HCT116 (cell line): ENCODE data around the gene AP5Z1. TPM values are rescaled to one million over a fixed set of nuclear protein-coding genes. Genes with fewer than 3 reads are reported as not detected.

Source experiments
- ATAC-seq: fragments of 200-7000 bp; cut with Tn5 transposase; 2 replicates; pipeline ENCODE4 v1.9.1; 2020; ENCODE audit warnings: mild to moderate bottlenecking, moderate library complexity
- BruUV-seq: library from RNA; stranded (reverse); fragments of 400-500 nt; replicated peaks from 2 replicates; lab custom pipeline; 2021; lab: Mats Ljungman, UMichigan
- CTCF ChIA-PET: fragments of 300-600 bp; sonication (Branson Sonifier 250); formaldehyde crosslinking; loops from one replicate; lab custom pipeline; 2021; ENCODE audit warnings: antibody characterized with exemption; lab: Charles Lee
- POLR2A ChIA-PET: fragments of 300-600, 350-600 bp; sonication (Branson Sonifier 250); formaldehyde crosslinking; loops from one replicate; lab custom pipeline; 2021; ENCODE audit warnings: antibody characterized with exemption; lab: Charles Lee
- RAD21 ChIA-PET, 2 experiments: fragments of 300-600 bp; sonication (Branson Sonifier 250); formaldehyde crosslinking; loops; one replicate each; lab custom pipeline; 2023; ENCODE audit warnings: low total read pairs in 2 of 2; ENCODE audit not compliant: uncharacterized antibody in 2 of 2, unreplicated experiment in 2 of 2, low non-redundant PET in 1 of 2; lab: Charles Lee
- DNase-seq: peaks from one replicate; pipeline ENCODE4 v3.0.0-alpha.2; 2010; ENCODE audit warnings: low read depth, low spot score
- H2AFZ ChIP-seq: fragments of 200-600 bp; shearing (Covaris generic), sonication (generic); 2 replicates; pipeline ENCODE4 v1.6.1; 2017; ENCODE audit warnings: low read depth, mixed run types, mixed read lengths, antibody characterized with exemption, low read length; ENCODE audit not compliant: poor library complexity, severe bottlenecking
- H3K27ac ChIP-seq: 2 replicates; pipeline ENCODE4 v1.5.1; 2012; ENCODE audit warnings: low read depth, low read length
- H3K27me3 ChIP-seq: fragments of 200-600 bp; sonication (generic); 2 replicates; pipeline ENCODE4 v1.6.1; 2016; ENCODE audit warnings: mixed run types, low read length, mixed read lengths; ENCODE audit not compliant: insufficient read depth
- H3K36me3 ChIP-seq, 2 experiments: fragments of 200-500 bp in 1 of 2; fragments of 200-600 bp in 1 of 2; sonication (Bioruptor generic) in 1 of 2; sonication (generic) in 1 of 2; 2 replicates each; pipeline versions ENCODE4 v1.5.1 to v1.6.1; 2014 to 2016; ENCODE audit warnings: low read length in 2 of 2, inconsistent platforms in 1 of 2, mixed read lengths in 1 of 2, mixed run types in 1 of 2; ENCODE audit not compliant: insufficient read depth in 2 of 2, control insufficient read depth in 1 of 2
- H3K4me1 ChIP-seq, 2 experiments: fragments of 200-600 bp in 1 of 2; sonication (generic) in 1 of 2; 2 replicates each; pipeline versions ENCODE4 v1.5.1 to v1.6.1; 2012 to 2017; ENCODE audit warnings: low read length in 2 of 2, inconsistent platforms in 1 of 2, mild to moderate bottlenecking in 1 of 2, mixed read lengths in 1 of 2, mixed run types in 1 of 2, moderate library complexity in 1 of 2; ENCODE audit not compliant: insufficient read depth in 2 of 2, control insufficient read depth in 1 of 2
- H3K4me2 ChIP-seq: fragments of 200-600 bp; sonication (generic); 2 replicates; pipeline ENCODE4 v1.6.1; 2017; ENCODE audit warnings: mixed run types, low read length, mixed read lengths
- H3K4me3 ChIP-seq, 2 experiments: fragments of 200-600 bp in 1 of 2; sonication (generic) in 1 of 2; replicated peaks in 1 of 2; 2 replicates each; pipeline ENCODE4 v1.5.1; 2011 to 2016; ENCODE audit warnings: low read length in 2 of 2, control low read depth in 1 of 2, low read depth in 1 of 2, mild to moderate bottlenecking in 1 of 2, mixed read lengths in 1 of 2, mixed run types in 1 of 2
- H3K79me2 ChIP-seq: fragments of 200-600 bp; sonication (generic); 2 replicates; pipeline ENCODE4 v1.6.1; 2017; ENCODE audit warnings: mild to moderate bottlenecking, mixed run types, low read length, moderate library complexity, mixed read lengths; ENCODE audit not compliant: insufficient read depth
- H3K9ac ChIP-seq: fragments of 200-600 bp; sonication (generic); 2 replicates; pipeline ENCODE4 v1.6.1; 2016; ENCODE audit warnings: low read length, mixed read lengths
- H3K9me2 ChIP-seq: fragments of 200-600 bp; sonication (generic), shearing (Covaris generic); 2 replicates; pipeline ENCODE4 v1.6.1; 2017; ENCODE audit warnings: mixed run types, mild to moderate bottlenecking, moderate library complexity; ENCODE audit not compliant: insufficient read depth
- H3K9me3 ChIP-seq, 2 experiments: fragments of 200-500 bp in 1 of 2; fragments of 200-600 bp in 1 of 2; sonication (Bioruptor generic) in 1 of 2; sonication (generic) in 1 of 2; 2 replicates each; pipeline ENCODE4 v1.6.1; 2014 to 2017; ENCODE audit warnings: low read length in 2 of 2, mixed read lengths in 2 of 2, inconsistent platforms in 1 of 2, low read depth in 1 of 2, mild to moderate bottlenecking in 1 of 2, mixed run types in 1 of 2, moderate library complexity in 1 of 2; ENCODE audit not compliant: control insufficient read depth in 1 of 2, insufficient read depth in 1 of 2
- H4K20me1 ChIP-seq: fragments of 200-600 bp; sonication (generic), shearing (Covaris generic); 2 replicates; pipeline ENCODE4 v1.6.1; 2017; ENCODE audit warnings: mixed run types, mild to moderate bottlenecking, moderate library complexity; ENCODE audit not compliant: insufficient read depth
- CEBPB ChIP-seq: IDR thresholded peaks from 2 replicates; pipeline ENCODE4 v1.6.1; 2012; ENCODE audit warnings: low read depth
- EGR1 ChIP-seq: IDR thresholded peaks from 2 replicates; pipeline ENCODE4 v1.6.1; 2012; ENCODE audit warnings: low read depth
- ELF1 ChIP-seq: IDR thresholded peaks from 2 replicates; pipeline ENCODE4 v1.6.1; 2012; ENCODE audit warnings: low read depth, borderline replicate concordance
- EZH2 ChIP-seq: fragments of 200-600 bp; sonication (generic); IDR thresholded peaks from 2 replicates; pipeline ENCODE4 v1.6.1; 2017; ENCODE audit warnings: antibody characterized with exemption, mixed run types
- EZH2phosphoT487 ChIP-seq: fragments of 200-600 bp; IDR thresholded peaks from 2 replicates; pipeline ENCODE4 v1.6.1; 2018; ENCODE audit warnings: antibody characterized with exemption, borderline replicate concordance
- FOSL1 ChIP-seq: IDR thresholded peaks from 2 replicates; pipeline ENCODE4 v1.6.1; 2012; ENCODE audit warnings: low read depth
- JUND ChIP-seq: IDR thresholded peaks from 2 replicates; pipeline ENCODE4 v1.6.1; 2012
- RAD21 ChIP-seq: IDR thresholded peaks from 2 replicates; pipeline ENCODE4 v1.6.1; 2012; ENCODE audit warnings: low read depth, mild to moderate bottlenecking
- SIN3A ChIP-seq: IDR thresholded peaks from 2 replicates; pipeline ENCODE4 v1.6.1; 2012; ENCODE audit warnings: low read depth
- SP1 ChIP-seq: IDR thresholded peaks from 2 replicates; pipeline ENCODE4 v1.6.1; 2012; ENCODE audit warnings: low read depth
- SRF ChIP-seq: IDR thresholded peaks from 2 replicates; pipeline ENCODE4 v1.6.1; 2012; ENCODE audit warnings: low read depth
- TCF7L2 ChIP-seq: IDR thresholded peaks from 2 replicates; pipeline ENCODE4 v1.7.0; 2011; ENCODE audit warnings: borderline replicate concordance, inconsistent platforms; ENCODE audit not compliant: insufficient read depth, insufficient read length; ENCODE audit errors: extremely low read depth
- YY1 ChIP-seq: IDR thresholded peaks from 2 replicates; pipeline ENCODE4 v1.6.1; 2011; ENCODE audit warnings: low read length, low read depth, moderate library complexity, mild to moderate bottlenecking; ENCODE audit not compliant: insufficient replicate concordance; ENCODE audit errors: extremely low read depth
- ZFX ChIP-seq: fragments of 450-650 bp; IDR thresholded peaks from 2 replicates; pipeline ENCODE4 v1.6.1; 2017
- ZNF274 ChIP-seq: fragments of 200-500 bp; sonication (Bioruptor generic); IDR thresholded peaks from 2 replicates; pipeline ENCODE4 v1.6.1; 2014; ENCODE audit warnings: mild to moderate bottlenecking, low read depth, low read length, inconsistent platforms
- intact Hi-C: fragments of 100-400 bp; cut with micrococcal nuclease; formaldehyde crosslinking; loops from 2 replicates; pipeline ENCODE4 v1.10.0; 2022
- total RNA-seq: library from RNA; stranded (reverse); gene quantifications from one replicate; pipeline ENCODE4 v1.2.1, GENCODE V29; 2021; ENCODE audit not compliant: unreplicated experiment
- TF ChIP-seq, protein P1 (sequence below): IDR thresholded peaks from 2 replicates; pipeline ENCODE4 v1.6.1; 2012
- TF ChIP-seq, protein P2 (sequence below): IDR thresholded peaks from 2 replicates; pipeline ENCODE4 v1.6.1; 2012; ENCODE audit warnings: low read depth
- TF ChIP-seq, protein P3 (sequence below): IDR thresholded peaks from 2 replicates; pipeline ENCODE4 v1.6.1; 2011; ENCODE audit warnings: mild to moderate bottlenecking, low read length, moderate library complexity; ENCODE audit not compliant: insufficient replicate concordance; ENCODE audit errors: extremely low read depth
- TF ChIP-seq, protein P4 (sequence below): IDR thresholded peaks from 2 replicates; pipeline ENCODE4 v1.6.1; 2012
- TF ChIP-seq, protein P5 (sequence below), 3 experiments: fragments of 200-600 bp in 1 of 3; sonication (generic) in 1 of 3; IDR thresholded peaks in 2 of 3; conservative IDR thresholded peaks in 1 of 3; 2 replicates each; pipeline ENCODE4 v1.5.1; 2012 to 2017; ENCODE audit warnings: low read depth in 2 of 3, low read length in 2 of 3, antibody characterized with exemption in 1 of 3, borderline replicate concordance in 1 of 3, control low read depth in 1 of 3, mild to moderate bottlenecking in 1 of 3, mixed read lengths in 1 of 3, mixed run types in 1 of 3, moderate library complexity in 1 of 3; ENCODE audit not compliant: insufficient read depth in 1 of 3

Gene AP5Z1
- total RNA-seq, 1 experiment from 2014 or later, result 23.2 TPM

DNA sequence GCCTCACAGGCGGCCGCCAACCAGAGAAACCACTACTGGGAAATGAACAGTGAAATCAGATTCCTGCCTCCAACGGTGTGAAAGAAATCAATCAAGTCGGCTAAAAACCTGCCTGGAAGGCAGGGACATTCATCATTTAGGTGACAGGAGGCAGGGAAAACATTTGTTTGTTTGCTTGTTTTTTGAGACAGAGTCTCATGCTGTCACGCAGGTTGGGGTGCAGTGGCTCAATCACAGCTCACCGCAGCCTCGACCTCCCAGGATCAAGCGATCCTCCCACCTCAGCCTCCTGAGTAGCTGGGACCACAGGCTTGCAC, 30.5 kb downstream of the AP5Z1 start:
- TF ChIP-seq ELF1 (no peak), ZNF274 (no peak), SIN3A (no peak), CEBPB (no peak), EZH2phosphoT487 (no peak), TCF7L2 (no peak), JUND (no peak), ZFX (no peak), YY1 (no peak), FOSL1 (no peak), RAD21 (no peak), EGR1 (no peak), SP1 (no peak), EZH2 (no peak), SRF (no peak)
- TF ChIP-seq, protein P1, sequence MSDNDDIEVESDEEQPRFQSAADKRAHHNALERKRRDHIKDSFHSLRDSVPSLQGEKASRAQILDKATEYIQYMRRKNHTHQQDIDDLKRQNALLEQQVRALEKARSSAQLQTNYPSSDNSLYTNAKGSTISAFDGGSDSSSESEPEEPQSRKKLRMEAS, result no peak
- TF ChIP-seq, protein P2, sequence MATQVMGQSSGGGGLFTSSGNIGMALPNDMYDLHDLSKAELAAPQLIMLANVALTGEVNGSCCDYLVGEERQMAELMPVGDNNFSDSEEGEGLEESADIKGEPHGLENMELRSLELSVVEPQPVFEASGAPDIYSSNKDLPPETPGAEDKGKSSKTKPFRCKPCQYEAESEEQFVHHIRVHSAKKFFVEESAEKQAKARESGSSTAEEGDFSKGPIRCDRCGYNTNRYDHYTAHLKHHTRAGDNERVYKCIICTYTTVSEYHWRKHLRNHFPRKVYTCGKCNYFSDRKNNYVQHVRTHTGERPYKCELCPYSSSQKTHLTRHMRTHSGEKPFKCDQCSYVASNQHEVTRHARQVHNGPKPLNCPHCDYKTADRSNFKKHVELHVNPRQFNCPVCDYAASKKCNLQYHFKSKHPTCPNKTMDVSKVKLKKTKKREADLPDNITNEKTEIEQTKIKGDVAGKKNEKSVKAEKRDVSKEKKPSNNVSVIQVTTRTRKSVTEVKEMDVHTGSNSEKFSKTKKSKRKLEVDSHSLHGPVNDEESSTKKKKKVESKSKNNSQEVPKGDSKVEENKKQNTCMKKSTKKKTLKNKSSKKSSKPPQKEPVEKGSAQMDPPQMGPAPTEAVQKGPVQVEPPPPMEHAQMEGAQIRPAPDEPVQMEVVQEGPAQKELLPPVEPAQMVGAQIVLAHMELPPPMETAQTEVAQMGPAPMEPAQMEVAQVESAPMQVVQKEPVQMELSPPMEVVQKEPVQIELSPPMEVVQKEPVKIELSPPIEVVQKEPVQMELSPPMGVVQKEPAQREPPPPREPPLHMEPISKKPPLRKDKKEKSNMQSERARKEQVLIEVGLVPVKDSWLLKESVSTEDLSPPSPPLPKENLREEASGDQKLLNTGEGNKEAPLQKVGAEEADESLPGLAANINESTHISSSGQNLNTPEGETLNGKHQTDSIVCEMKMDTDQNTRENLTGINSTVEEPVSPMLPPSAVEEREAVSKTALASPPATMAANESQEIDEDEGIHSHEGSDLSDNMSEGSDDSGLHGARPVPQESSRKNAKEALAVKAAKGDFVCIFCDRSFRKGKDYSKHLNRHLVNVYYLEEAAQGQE, result no peak
- TF ChIP-seq, protein P3, sequence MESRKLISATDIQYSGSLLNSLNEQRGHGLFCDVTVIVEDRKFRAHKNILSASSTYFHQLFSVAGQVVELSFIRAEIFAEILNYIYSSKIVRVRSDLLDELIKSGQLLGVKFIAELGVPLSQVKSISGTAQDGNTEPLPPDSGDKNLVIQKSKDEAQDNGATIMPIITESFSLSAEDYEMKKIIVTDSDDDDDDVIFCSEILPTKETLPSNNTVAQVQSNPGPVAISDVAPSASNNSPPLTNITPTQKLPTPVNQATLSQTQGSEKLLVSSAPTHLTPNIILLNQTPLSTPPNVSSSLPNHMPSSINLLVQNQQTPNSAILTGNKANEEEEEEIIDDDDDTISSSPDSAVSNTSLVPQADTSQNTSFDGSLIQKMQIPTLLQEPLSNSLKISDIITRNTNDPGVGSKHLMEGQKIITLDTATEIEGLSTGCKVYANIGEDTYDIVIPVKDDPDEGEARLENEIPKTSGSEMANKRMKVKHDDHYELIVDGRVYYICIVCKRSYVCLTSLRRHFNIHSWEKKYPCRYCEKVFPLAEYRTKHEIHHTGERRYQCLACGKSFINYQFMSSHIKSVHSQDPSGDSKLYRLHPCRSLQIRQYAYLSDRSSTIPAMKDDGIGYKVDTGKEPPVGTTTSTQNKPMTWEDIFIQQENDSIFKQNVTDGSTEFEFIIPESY, result no peak
- TF ChIP-seq, protein P4, sequence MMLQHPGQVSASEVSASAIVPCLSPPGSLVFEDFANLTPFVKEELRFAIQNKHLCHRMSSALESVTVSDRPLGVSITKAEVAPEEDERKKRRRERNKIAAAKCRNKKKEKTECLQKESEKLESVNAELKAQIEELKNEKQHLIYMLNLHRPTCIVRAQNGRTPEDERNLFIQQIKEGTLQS, result no peak
- TF ChIP-seq, protein P5, sequence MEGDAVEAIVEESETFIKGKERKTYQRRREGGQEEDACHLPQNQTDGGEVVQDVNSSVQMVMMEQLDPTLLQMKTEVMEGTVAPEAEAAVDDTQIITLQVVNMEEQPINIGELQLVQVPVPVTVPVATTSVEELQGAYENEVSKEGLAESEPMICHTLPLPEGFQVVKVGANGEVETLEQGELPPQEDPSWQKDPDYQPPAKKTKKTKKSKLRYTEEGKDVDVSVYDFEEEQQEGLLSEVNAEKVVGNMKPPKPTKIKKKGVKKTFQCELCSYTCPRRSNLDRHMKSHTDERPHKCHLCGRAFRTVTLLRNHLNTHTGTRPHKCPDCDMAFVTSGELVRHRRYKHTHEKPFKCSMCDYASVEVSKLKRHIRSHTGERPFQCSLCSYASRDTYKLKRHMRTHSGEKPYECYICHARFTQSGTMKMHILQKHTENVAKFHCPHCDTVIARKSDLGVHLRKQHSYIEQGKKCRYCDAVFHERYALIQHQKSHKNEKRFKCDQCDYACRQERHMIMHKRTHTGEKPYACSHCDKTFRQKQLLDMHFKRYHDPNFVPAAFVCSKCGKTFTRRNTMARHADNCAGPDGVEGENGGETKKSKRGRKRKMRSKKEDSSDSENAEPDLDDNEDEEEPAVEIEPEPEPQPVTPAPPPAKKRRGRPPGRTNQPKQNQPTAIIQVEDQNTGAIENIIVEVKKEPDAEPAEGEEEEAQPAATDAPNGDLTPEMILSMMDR (IDR thresholded peaks at IDR 0.05 in 2 of 3, conservative IDR thresholded peaks at IDR 0.05 in 1 of 3; ENCODE audit: borderline replicate concordance in 1 of 3, insufficient read depth in 1 of 3, low read depth in 2 of 3, low read length in 2 of 3), result no peak
- intact Hi-C loops, result no loop called here
- Histone ChIP-seq H3K4me3 (no peak overlapping the region), H3K9me2 (no peaks in the 10 kb centered on the region), H3K9me3 (no peaks in the 10 kb centered on the region), H3K27me3 (no peaks in the 10 kb centered on the region), H3K4me2 (no peak overlapping the region), H4K20me1 (no peaks in the 10 kb centered on the region), H3K27ac (no peak overlapping the region), H3K4me1 (no peaks in the 10 kb centered on the region), H3K36me3 (no peaks in the 10 kb centered on the region), H2AFZ (no peak overlapping the region), H3K79me2 (no peaks in the 10 kb centered on the region), H3K9ac (no peak overlapping the region)
- no peak for DNase-seq
- POLR2A ChIA-PET, result no interaction called here
- no peak for ATAC-seq
- RAD21 ChIA-PET, result no interaction called here
- CTCF ChIA-PET, result no interaction called here
- no TSS peak for BruUV-seq
